Measurements from ENCODE around the gene CST9.

CST9 gene

DNA sequence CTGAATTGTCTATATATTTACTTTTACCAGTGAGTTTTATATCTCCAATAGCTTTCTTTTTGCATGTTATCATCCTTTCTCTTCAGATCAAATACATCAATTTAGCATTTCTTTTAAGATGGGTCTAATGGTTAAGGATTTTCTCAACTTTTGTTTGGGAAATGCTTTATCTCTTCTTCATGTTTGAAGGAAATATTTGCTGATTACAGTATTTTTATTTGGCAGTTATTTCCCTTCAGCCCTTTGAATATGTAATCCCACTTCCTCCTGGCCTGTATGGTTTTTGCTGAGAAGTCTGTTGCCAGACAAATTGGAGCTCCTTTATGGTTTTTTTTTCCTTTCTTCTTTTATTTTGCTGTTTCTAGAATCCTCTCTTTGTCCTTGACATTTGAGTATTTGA, 30.7 kb downstream of the CST9 start:
- DNase-seq = no peak
- H3K9me3 ChIP-seq (ENCODE audit: control insufficient read depth, low read length) = no peaks in the 10 kb centered on the region
- H3K4me3 ChIP-seq (ENCODE audit: insufficient read depth, low read depth, low read length, poor library complexity, severe bottlenecking) = no peak overlapping the region
- H3K36me3 ChIP-seq (ENCODE audit: control insufficient read depth, insufficient read depth, low read length) = no peaks in the 10 kb centered on the region
- no peaks in the 10 kb centered on the region for H3K4me1 ChIP-seq (ENCODE audit: control insufficient read depth, insufficient read depth, low read length, poor library complexity, severe bottlenecking)
- no peaks in the 10 kb centered on the region for H3K27me3 ChIP-seq (replicated peaks; ENCODE audit: control insufficient read depth, insufficient read depth, low read length, poor library complexity, severe bottlenecking)
- H3K27ac ChIP-seq (ENCODE audit: insufficient read depth, low read length, poor library complexity, severe bottlenecking) = no peak overlapping the region

DNA sequence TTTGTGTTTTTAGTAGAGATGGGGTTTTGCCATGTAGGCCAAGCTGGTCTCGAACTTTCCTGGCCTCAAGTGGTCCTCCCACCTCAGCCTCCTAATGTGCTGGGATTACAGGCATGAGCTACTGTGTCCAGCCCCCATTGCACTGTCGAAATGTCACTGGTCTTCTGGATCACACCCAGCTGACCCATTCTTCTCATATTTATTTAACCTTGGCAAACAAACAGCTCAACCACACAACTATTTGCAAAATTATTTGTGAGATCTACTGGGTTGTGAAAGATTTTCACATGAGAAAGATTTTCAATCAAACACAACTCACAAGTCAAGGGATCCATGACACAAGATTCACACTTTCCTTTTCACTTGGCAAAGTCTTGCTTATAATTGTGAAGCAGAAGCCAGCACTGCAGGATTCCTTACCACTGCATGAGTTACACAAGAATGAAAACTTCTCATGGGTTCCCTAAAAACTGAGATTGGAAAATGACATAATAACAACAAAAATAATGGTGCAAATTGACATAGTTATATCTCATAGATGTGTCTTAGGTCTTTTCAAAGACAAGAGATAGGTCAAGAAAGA, 35.4 kb downstream of the CST9 start:
- H3K27ac ChIP-seq (ENCODE audit: insufficient read depth, low read length, poor library complexity, severe bottlenecking) = no peak overlapping the region
- DNase-seq = no peak

DNA sequence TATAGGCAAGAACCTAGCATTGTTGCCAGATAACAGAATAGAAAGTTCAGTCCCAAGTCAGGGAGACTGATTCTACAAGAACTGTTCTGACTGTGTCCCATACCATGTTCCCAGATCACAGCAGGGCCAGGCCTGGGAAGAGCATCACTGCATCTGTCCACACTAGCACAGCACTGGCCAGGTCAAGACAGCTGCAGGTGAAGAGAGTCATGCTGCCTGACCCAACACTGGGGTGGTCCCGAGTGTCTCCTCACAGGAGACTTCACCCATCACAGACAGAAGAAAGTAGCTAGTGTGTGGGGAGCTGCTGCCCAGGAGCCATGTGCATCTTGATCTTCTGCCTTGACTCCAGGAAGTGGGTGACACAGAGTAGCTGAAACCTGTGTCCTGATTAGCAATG, 36.1 kb downstream of the CST9 start:
- Histone ChIP-seq H3K27ac (ENCODE audit: insufficient read depth, low read length, poor library complexity, severe bottlenecking) (no peak overlapping the region), H3K9me3 (ENCODE audit: control insufficient read depth, low read length) (no peaks in the 10 kb centered on the region), H3K36me3 (ENCODE audit: control insufficient read depth, insufficient read depth, low read length) (no peaks in the 10 kb centered on the region), H3K4me1 (ENCODE audit: control insufficient read depth, insufficient read depth, low read length, poor library complexity, severe bottlenecking) (no peaks in the 10 kb centered on the region), H3K4me3 (ENCODE audit: insufficient read depth, low read depth, low read length, poor library complexity, severe bottlenecking) (no peak overlapping the region), H3K27me3 (replicated peaks; ENCODE audit: control insufficient read depth, insufficient read depth, low read length, poor library complexity, severe bottlenecking) (no peaks in the 10 kb centered on the region)
- DNase-seq = no peak

More for the DNA sequence above, 35.4 kb downstream of the CST9 start:
- Histone ChIP-seq H3K36me3 (ENCODE audit: control insufficient read depth, insufficient read depth, low read length) (no peaks in the 10 kb centered on the region), H3K27me3 (replicated peaks; ENCODE audit: control insufficient read depth, insufficient read depth, low read length, poor library complexity, severe bottlenecking) (no peaks in the 10 kb centered on the region), H3K4me1 (ENCODE audit: control insufficient read depth, insufficient read depth, low read length, poor library complexity, severe bottlenecking) (no peaks in the 10 kb centered on the region), H3K4me3 (ENCODE audit: insufficient read depth, low read depth, low read length, poor library complexity, severe bottlenecking) (no peak overlapping the region), H3K9me3 (ENCODE audit: control insufficient read depth, low read length) (no peaks in the 10 kb centered on the region)

DNA sequence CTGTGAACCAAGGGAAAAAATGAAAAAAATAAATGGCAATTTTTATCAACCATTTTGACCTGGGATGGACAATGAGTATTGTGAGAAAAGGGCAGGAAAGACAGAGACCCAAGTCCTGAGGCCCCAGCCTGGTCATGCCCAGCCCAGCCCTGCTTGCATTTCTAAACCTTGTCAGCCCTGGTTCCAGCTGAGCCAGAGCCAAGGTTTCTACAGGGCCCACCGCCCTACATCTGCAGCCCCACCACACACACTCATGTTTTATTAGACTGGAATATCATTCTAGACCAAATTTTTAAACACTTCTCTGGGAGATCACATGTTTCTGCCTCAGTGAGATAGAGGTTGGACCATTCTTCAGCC, 36.8 kb downstream of the CST9 start:
- Histone ChIP-seq H3K36me3 (ENCODE audit: control insufficient read depth, insufficient read depth, low read length) (no peaks in the 10 kb centered on the region), H3K27ac (ENCODE audit: insufficient read depth, low read length, poor library complexity, severe bottlenecking) (no peak overlapping the region), H3K27me3 (replicated peaks; ENCODE audit: control insufficient read depth, insufficient read depth, low read length, poor library complexity, severe bottlenecking) (no peaks in the 10 kb centered on the region), H3K4me3 (ENCODE audit: insufficient read depth, low read depth, low read length, poor library complexity, severe bottlenecking) (no peak overlapping the region), H3K4me1 (ENCODE audit: control insufficient read depth, insufficient read depth, low read length, poor library complexity, severe bottlenecking) (no peaks in the 10 kb centered on the region), H3K9me3 (ENCODE audit: control insufficient read depth, low read length) (no peaks in the 10 kb centered on the region)
- no peak for DNase-seq

DNA sequence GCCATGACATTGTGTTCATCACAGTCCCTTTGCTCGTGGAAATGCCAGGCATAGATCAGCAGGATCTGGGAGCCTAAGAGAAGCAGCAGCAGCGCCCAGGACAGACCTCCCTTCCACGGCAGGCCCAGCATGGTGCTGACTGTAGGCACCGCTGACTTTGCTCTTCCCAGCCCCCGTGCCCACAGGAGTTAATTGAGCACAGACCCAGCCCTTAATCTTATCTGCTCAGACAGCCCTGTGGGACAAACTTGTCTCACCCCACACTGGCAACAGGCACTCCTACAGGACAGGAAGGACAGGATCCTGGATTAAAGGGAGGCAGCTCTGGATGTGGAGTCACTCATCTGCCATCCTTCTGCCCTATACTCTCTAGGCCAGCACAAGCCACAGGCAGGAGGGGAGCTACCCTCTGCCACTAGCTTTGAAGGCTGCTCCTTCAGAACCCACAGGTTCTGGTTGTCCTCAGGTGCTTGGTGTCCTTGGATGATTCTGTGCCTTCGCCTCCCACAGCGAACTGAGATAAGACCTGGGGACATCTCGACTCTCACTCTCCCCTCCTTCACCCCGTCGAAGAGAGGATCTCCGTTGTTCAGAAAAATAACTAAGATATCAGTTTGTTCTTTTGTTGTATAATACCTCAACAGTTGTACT, 37.3 kb downstream of the CST9 start, which contains the start of gene CST9L:
Gene CST9L (minus strand): TSS at position 165 of the 651 bp plus-strand sequence. CDS start 34 bp downstream, at position 131.
- H3K27me3 ChIP-seq (replicated peaks; ENCODE audit: control insufficient read depth, insufficient read depth, low read length, poor library complexity, severe bottlenecking) = no peaks in the 10 kb centered on the region
- H3K27ac ChIP-seq (ENCODE audit: insufficient read depth, low read length, poor library complexity, severe bottlenecking) = no peak within 1 kb of the TSS
- H3K9me3 ChIP-seq (ENCODE audit: control insufficient read depth, low read length) = no peaks in the 10 kb centered on the region
- no peaks in the 10 kb centered on the region for H3K36me3 ChIP-seq (ENCODE audit: control insufficient read depth, insufficient read depth, low read length)
- H3K4me3 ChIP-seq (ENCODE audit: insufficient read depth, low read depth, low read length, poor library complexity, severe bottlenecking) = no peak within 1 kb of the TSS
- H3K4me1 ChIP-seq (ENCODE audit: control insufficient read depth, insufficient read depth, low read length, poor library complexity, severe bottlenecking) = no peaks in the 10 kb centered on the region
- no peak for DNase-seq

DNA sequence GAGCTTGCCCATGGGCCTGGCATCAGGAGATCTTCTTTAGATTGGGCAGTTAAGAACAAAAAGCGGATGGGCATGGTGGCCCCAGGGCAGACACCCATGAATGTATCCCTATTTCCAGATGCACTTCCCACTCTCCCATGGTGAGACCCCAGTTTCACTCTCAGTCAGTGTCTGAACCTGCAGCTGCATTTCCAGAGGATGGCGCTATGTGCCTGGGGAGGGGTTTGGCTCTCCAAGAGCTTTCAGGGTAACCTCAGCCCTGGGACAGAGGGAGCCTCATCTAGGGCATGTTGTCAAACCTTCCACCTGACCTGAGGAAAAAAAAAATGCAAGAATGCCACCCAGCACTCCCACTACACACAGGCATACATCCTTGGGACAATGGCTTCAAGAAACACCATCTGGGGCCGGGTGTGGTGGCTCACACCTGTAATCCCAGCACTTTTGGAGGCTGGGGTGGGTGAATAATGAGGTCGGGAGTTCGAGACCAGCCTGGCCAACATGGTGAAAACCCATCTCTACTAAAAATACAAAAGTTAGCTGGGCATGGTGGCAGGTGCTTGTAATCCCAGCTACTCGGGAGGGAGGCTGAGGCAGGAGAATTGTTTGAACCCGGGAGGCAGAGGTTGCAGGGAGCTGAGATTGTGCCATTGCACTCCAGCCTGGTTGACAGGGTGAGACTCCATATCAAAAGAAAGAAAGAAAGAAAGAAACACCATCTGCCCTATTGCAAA, 39.4 kb downstream of the CST9 start:
- no peaks in the 10 kb centered on the region for H3K27me3 ChIP-seq (replicated peaks; ENCODE audit: control insufficient read depth, insufficient read depth, low read length, poor library complexity, severe bottlenecking)
- no peak overlapping the region for H3K27ac ChIP-seq (ENCODE audit: insufficient read depth, low read length, poor library complexity, severe bottlenecking)
- no peak overlapping the region for H3K4me3 ChIP-seq (ENCODE audit: insufficient read depth, low read depth, low read length, poor library complexity, severe bottlenecking)
- H3K9me3 ChIP-seq (ENCODE audit: control insufficient read depth, low read length) = peaks cover 6% of the 10 kb centered on the region
- no peak for DNase-seq
- H3K36me3 ChIP-seq (ENCODE audit: control insufficient read depth, insufficient read depth, low read length) = no peaks in the 10 kb centered on the region
- H3K4me1 ChIP-seq (ENCODE audit: control insufficient read depth, insufficient read depth, low read length, poor library complexity, severe bottlenecking) = no peaks in the 10 kb centered on the region

DNA sequence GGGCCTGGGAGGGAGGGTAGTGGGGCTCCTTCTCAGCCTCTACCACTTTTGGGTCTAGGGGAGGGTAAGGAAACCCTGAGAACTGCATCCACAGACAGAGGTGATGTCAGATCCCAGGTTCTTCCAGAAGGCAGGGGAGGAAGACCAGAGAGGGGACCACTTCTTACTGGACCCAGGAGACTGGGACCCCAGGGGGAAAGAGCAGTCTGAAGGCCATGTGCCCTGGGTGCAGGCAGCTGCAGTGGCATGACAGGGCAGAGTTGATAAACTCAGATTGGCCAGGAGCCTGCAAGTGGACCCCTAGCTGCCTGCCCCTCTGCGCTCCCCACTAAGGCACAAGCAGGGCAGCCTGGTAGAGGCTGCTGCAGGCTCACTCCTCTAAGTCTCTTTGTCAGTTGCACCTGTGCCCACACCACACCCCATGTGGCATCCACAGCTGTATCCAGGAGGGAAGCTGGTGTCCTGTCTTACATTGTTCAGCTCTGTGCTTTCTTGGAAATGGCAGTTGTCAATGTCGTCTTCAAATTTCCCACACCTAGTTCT, 40.1 kb downstream of the CST9 start:
- no peak overlapping the region for H3K27ac ChIP-seq (ENCODE audit: insufficient read depth, low read length, poor library complexity, severe bottlenecking)
- no peak for DNase-seq
- H3K4me1 ChIP-seq (ENCODE audit: control insufficient read depth, insufficient read depth, low read length, poor library complexity, severe bottlenecking) = no peaks in the 10 kb centered on the region
- H3K36me3 ChIP-seq (ENCODE audit: control insufficient read depth, insufficient read depth, low read length) = no peaks in the 10 kb centered on the region
- H3K27me3 ChIP-seq (replicated peaks; ENCODE audit: control insufficient read depth, insufficient read depth, low read length, poor library complexity, severe bottlenecking) = no peaks in the 10 kb centered on the region
- H3K4me3 ChIP-seq (ENCODE audit: insufficient read depth, low read depth, low read length, poor library complexity, severe bottlenecking) = no peak overlapping the region
- H3K9me3 ChIP-seq (ENCODE audit: control insufficient read depth, low read length) = peaks cover 6% of the 10 kb centered on the region

DNA sequence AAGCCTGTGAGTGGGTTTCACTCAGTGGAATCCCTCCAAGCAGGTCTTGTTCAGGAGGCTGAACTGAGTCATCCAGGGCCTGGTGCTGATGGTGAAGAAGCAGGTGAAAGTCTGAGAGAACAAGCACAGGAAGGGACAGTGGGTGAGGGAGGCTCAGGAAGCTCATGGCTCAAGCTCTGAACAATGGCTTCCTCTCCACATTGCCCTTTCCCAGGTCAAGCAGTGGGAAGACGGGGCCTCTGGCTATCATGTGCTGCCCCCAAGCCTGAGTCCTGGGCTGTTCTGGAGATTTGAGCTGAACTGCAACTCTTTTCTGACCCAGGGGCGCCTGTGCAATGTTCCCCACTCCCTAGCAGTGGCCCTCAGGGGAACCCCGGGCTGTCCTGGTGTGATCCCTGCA, 40.8 kb downstream of the CST9 start:
- Histone ChIP-seq H3K36me3 (ENCODE audit: control insufficient read depth, insufficient read depth, low read length) (no peaks in the 10 kb centered on the region), H3K4me1 (ENCODE audit: control insufficient read depth, insufficient read depth, low read length, poor library complexity, severe bottlenecking) (no peaks in the 10 kb centered on the region), H3K27me3 (replicated peaks; ENCODE audit: control insufficient read depth, insufficient read depth, low read length, poor library complexity, severe bottlenecking) (no peaks in the 10 kb centered on the region), H3K27ac (ENCODE audit: insufficient read depth, low read length, poor library complexity, severe bottlenecking) (no peak overlapping the region), H3K4me3 (ENCODE audit: insufficient read depth, low read depth, low read length, poor library complexity, severe bottlenecking) (no peak overlapping the region), H3K9me3 (ENCODE audit: control insufficient read depth, low read length) (peaks cover 6% of the 10 kb centered on the region)
- DNase-seq = no peak

DNA sequence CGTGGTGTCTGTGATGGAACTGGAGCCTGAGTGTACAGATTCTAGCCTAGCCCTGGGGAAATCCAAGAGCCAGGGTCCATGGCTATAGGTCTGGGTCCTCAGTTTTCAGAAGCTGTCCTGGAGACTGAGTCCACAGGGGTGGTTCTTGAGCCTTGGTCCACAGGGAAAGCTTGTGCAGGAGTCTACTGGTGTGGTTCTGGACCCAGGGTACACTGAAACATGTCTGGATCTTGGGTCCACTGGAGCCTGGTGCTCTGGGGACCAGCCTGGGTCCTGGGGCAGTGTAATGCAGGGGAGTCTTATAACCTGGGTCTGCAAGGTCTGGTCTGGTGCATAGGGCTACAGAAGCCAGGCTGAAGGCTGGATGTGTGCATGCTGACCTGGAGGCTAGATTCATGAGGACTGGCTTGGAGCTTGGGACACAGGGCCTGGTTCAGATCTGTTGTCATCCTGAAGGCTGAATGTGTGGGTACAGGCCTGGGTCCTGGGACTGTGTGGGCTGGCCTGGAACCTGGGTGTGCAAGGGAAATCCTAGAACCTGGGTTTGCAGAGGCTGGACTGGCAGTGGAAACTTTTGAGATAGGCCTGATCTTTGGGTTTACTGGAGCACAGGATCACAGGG, 42.9 kb downstream of the CST9 start:
- Histone ChIP-seq H3K4me3 (ENCODE audit: insufficient read depth, low read depth, low read length, poor library complexity, severe bottlenecking) (no peak overlapping the region), H3K9me3 (ENCODE audit: control insufficient read depth, low read length) (peaks cover 6% of the 10 kb centered on the region), H3K4me1 (ENCODE audit: control insufficient read depth, insufficient read depth, low read length, poor library complexity, severe bottlenecking) (no peaks in the 10 kb centered on the region), H3K27me3 (replicated peaks; ENCODE audit: control insufficient read depth, insufficient read depth, low read length, poor library complexity, severe bottlenecking) (no peaks in the 10 kb centered on the region), H3K27ac (ENCODE audit: insufficient read depth, low read length, poor library complexity, severe bottlenecking) (no peak overlapping the region), H3K36me3 (ENCODE audit: control insufficient read depth, insufficient read depth, low read length) (no peaks in the 10 kb centered on the region)
- no peak for DNase-seq

DNA sequence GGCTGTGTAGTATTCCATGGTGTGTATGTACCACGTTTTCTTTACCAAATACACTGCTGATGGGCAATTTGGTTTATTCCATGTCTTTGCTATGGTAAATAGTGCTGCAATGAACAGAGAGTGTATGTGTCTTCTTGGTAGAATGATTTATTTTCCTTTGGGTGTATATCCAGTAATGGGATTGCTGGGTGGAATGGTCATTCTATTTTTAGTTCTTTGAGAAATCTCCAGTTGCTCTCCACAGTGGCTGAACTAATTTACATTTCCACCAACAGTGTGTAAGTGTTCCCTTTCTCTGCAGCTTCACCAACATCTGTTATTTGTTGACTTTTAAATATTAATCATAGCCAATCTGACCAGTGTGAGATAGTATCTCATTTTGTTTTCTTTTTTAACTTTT, 51.3 kb downstream of the CST9 start:
- no peak overlapping the region for H3K27ac ChIP-seq (ENCODE audit: insufficient read depth, low read length, poor library complexity, severe bottlenecking)
- H3K4me1 ChIP-seq (ENCODE audit: control insufficient read depth, insufficient read depth, low read length, poor library complexity, severe bottlenecking) = no peaks in the 10 kb centered on the region
- no peaks in the 10 kb centered on the region for H3K9me3 ChIP-seq (ENCODE audit: control insufficient read depth, low read length)
- H3K27me3 ChIP-seq (replicated peaks; ENCODE audit: control insufficient read depth, insufficient read depth, low read length, poor library complexity, severe bottlenecking) = no peaks in the 10 kb centered on the region
- H3K4me3 ChIP-seq (ENCODE audit: insufficient read depth, low read depth, low read length, poor library complexity, severe bottlenecking) = no peak overlapping the region
- no peaks in the 10 kb centered on the region for H3K36me3 ChIP-seq (ENCODE audit: control insufficient read depth, insufficient read depth, low read length)
- no peak for DNase-seq
